ENCODE data around the gene PARP6. TPM values are rescaled to one million over a fixed set of nuclear protein-coding genes. Genes with fewer than 3 reads are reported as not detected.
"Not testable (repeated sequence)": the region's sequence is repeated elsewhere in the genome, so short reads cannot be mapped to it uniquely, and the experiment has no call there.

The PARP6 gene
- total and polyA plus RNA-seq, 9 donors = 39.0 to 64.2 (median 53.8) TPM

DNA sequence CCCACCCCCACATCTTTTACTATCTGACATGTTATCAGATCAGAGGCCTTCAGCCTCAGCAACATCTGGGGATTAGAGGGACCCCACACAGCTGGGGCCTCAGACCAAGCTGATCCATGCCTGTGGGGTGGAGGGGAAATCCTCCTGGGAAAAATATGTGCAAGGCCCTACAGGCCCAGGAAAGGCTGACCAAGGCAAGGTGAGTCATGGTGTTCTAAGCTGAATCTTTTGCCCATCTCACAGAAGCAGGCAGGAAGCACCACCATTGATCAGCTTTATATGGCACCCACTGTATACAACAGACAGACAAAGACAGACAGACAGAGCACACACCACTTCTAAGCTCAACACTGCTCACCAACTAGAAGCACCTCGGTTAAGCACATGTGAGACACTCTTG, 12.4 kb upstream of the PARP6 start:
- no CpG with 5 or more reads among the region's 1 CpG for WGBS (ENCODE audit: insufficient coverage)
- no peak for DNase-seq
- H3K36me3 ChIP-seq (ENCODE audit: control insufficient read depth, insufficient read depth, low read length) = peaks cover 2% of the 10 kb centered on the region
- no peaks in the 10 kb centered on the region for H3K9me3 ChIP-seq (replicated peaks; ENCODE audit: control insufficient read depth, low read depth, low read length)
- H3K27ac ChIP-seq (ENCODE audit: low read length) = no peak overlapping the region
- no peak overlapping the region for H3K4me3 ChIP-seq (ENCODE audit: low read length)
- no peaks in the 10 kb centered on the region for H3K4me1 ChIP-seq (ENCODE audit: control insufficient read depth, insufficient read depth, low read length)
- no peaks in the 10 kb centered on the region for H3K27me3 ChIP-seq (ENCODE audit: control insufficient read depth, insufficient read depth, low read length)

DNA sequence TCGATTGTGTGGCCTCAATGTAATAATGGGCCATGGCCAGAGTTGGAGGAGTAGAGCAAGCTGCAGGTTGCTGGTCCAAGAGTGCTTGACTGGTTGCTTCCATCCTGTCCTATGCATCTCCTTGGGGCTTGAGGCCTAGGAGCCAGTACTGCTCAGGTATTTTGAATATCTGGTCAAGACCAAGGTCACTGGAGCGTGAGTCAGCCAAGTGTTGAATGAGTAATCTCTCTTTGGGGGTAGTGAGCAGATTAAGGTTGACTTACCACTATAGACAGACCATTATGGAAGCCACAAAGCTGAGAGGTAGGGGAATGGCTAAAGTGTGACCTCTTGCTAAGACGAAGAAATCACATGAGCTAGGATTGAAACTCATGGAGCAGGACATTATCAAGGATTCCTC, 9.4 kb upstream of the PARP6 start:
- Histone ChIP-seq H3K4me1 (ENCODE audit: control insufficient read depth, insufficient read depth, low read length) (no peaks in the 10 kb centered on the region), H3K36me3 (ENCODE audit: control insufficient read depth, insufficient read depth, low read length) (no peaks in the 10 kb centered on the region), H3K4me3 (ENCODE audit: low read length) (no peak overlapping the region), H3K27me3 (ENCODE audit: control insufficient read depth, insufficient read depth, low read length) (no peaks in the 10 kb centered on the region), H3K9me3 (replicated peaks; ENCODE audit: control insufficient read depth, low read depth, low read length) (no peaks in the 10 kb centered on the region), H3K27ac (ENCODE audit: low read length) (no peak overlapping the region)
- WGBS (ENCODE audit: insufficient coverage) = 71% methylated on average over 1 of the region's 3 CpGs
- DNase-seq = no peak

DNA sequence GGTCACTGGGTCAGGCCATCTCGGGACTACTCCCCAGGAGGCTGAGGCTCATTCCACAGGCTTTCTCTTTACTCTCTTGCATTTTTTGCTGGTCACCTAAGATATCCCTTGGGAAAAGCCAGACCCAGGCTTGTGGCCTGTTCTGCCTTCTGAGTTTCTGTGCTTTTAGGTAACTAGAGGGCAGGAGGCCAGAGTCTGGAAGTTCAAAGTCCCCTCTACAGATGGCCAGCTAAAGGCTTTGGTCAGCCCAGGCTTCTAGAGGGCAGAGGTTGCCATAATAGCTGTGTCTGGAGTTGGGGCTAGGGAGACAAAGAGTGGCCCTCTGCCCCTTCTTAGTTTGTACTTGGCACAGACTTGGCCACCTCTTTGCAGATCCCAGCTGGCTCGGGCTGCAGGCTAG, 8.4 kb upstream of the PARP6 start:
- Histone ChIP-seq H3K27me3 (ENCODE audit: control insufficient read depth, insufficient read depth, low read length) (no peaks in the 10 kb centered on the region), H3K27ac (ENCODE audit: low read length) (no peak overlapping the region), H3K36me3 (ENCODE audit: control insufficient read depth, insufficient read depth, low read length) (no peaks in the 10 kb centered on the region), H3K9me3 (replicated peaks; ENCODE audit: control insufficient read depth, low read depth, low read length) (no peaks in the 10 kb centered on the region), H3K4me3 (ENCODE audit: low read length) (no peak overlapping the region), H3K4me1 (ENCODE audit: control insufficient read depth, insufficient read depth, low read length) (no peaks in the 10 kb centered on the region)
- DNase-seq = no peak
- WGBS (ENCODE audit: insufficient coverage) = 71% methylated on average over 2 of the region's 2 CpGs

DNA sequence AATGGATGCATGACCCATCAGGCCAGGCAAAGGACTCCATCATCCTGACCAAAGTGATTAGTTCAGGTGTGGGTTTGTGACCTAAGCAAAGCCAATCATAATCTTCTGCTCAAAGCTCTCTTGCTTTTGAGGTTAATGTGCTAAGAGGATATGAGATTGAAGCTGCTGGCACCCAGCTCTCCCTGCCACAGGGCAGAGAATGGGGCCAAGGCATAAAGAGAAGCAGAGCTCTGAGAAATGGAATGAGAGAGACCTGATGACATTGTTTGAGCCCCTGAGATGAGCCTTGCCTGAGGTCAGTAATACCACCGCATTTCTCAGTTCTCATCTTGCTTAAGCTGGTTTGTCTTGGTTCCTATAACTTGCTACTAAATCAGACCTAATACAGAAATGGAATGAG, 6.4 kb upstream of the PARP6 start:
- Histone ChIP-seq H3K4me3 (ENCODE audit: low read length) (no peak overlapping the region), H3K4me1 (ENCODE audit: control insufficient read depth, insufficient read depth, low read length) (no peaks in the 10 kb centered on the region), H3K36me3 (ENCODE audit: control insufficient read depth, insufficient read depth, low read length) (no peaks in the 10 kb centered on the region), H3K9me3 (replicated peaks; ENCODE audit: control insufficient read depth, low read depth, low read length) (no peaks in the 10 kb centered on the region), H3K27me3 (ENCODE audit: control insufficient read depth, insufficient read depth, low read length) (no peaks in the 10 kb centered on the region), H3K27ac (ENCODE audit: low read length) (no peak overlapping the region)
- no CpG with 5 or more reads among the region's 1 CpG for WGBS (ENCODE audit: insufficient coverage)
- no peak for DNase-seq

DNA sequence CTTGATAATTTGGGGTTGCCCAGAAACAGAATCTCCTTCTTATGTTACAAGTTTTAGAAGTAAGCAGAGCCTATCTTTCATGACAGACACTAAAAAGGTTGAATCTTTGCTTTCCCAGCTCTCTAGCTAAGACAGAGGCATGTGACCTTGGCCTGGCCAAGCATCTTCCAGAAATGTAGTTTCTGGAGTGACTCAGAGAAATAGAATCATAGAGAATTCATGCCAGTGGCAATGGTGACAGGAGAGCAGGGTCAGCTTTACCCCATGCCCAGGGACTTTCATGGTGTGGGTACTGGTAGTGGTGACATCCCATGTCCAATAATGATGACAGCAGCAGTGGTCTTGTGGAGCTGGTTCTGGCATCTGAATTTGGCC, 4.0 kb upstream of the PARP6 start:
- no peak overlapping the region for H3K4me3 ChIP-seq (ENCODE audit: low read length)
- DNase-seq = no peak
- H3K36me3 ChIP-seq (ENCODE audit: control insufficient read depth, insufficient read depth, low read length) = no peaks in the 10 kb centered on the region
- no peaks in the 10 kb centered on the region for H3K27me3 ChIP-seq (ENCODE audit: control insufficient read depth, insufficient read depth, low read length)
- H3K27ac ChIP-seq (ENCODE audit: low read length) = no peak overlapping the region
- peaks cover 8% of the 10 kb centered on the region for H3K4me1 ChIP-seq (ENCODE audit: control insufficient read depth, insufficient read depth, low read length)
- no peaks in the 10 kb centered on the region for H3K9me3 ChIP-seq (replicated peaks; ENCODE audit: control insufficient read depth, low read depth, low read length)

DNA sequence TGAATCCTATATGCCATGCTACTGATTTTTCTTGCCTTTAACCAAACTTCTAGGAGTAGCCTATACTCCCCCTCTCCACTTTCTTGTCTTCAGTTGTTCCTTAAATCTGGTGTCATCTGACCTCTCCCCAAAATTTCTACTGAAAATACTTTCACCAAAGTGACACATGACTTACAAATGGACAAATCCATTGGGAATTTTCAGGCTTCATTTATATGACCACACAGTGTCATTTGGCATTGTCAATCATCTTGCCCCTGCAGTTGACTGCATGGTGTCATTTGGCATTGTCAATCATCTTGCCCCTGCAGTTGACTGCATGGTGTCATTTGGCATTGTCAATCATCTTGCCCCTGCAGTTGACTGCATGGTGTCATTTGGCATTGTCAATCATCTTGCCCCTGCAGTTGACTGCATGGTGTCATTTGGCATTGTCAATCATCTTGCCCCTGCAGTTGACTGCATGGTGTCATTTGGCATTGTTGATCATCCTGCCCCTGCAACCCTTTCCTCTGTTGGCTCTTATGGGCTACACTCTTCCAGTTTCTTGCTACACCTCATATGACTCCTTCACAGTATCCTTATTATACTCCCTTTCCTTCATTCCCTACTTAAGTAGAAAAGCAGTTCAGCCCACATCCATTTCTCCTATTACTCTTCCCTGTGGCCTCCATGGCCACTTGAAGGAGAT, 3.4 kb upstream of the PARP6 start:
- not testable (repeated sequence) for H3K27ac ChIP-seq (ENCODE audit: low read length); H3K9me3 ChIP-seq (replicated peaks; ENCODE audit: control insufficient read depth, low read depth, low read length); H3K36me3 ChIP-seq (ENCODE audit: control insufficient read depth, insufficient read depth, low read length); H3K4me3 ChIP-seq (ENCODE audit: low read length); H3K27me3 ChIP-seq (ENCODE audit: control insufficient read depth, insufficient read depth, low read length)
- peaks cover 12% of the 10 kb centered on the region for H3K4me1 ChIP-seq (ENCODE audit: control insufficient read depth, insufficient read depth, low read length)
- DNase-seq = peak; percentile 27

DNA sequence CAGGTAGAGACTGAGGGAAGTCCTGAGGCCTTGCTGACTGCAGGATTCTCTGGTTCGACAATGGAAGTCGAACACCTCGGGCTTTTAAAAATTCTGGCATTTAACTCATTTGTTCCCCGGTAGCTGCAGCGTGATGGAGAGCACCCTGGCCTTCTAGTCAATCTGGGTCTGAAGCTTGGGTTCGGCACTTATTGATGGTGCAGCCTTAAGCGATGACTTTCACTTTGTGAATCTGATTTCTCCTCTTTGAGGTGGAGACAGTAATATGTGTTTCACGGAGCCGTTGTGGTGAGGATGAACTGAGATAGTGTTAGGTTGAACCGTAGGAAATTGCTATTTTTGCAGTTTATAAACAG, 621 bp upstream of the PARP6 start:
- Histone ChIP-seq H3K4me3 (ENCODE audit: low read length) (peak overlapping the region; percentile 46), H3K27ac (ENCODE audit: low read length) (peak overlapping the region; percentile 78), H3K27me3 (ENCODE audit: control insufficient read depth, insufficient read depth, low read length) (no peaks in the 10 kb centered on the region), H3K36me3 (ENCODE audit: control insufficient read depth, insufficient read depth, low read length) (peaks cover 10% of the 10 kb centered on the region), H3K9me3 (replicated peaks; ENCODE audit: control insufficient read depth, low read depth, low read length) (no peaks in the 10 kb centered on the region), H3K4me1 (ENCODE audit: control insufficient read depth, insufficient read depth, low read length) (peaks cover 15% of the 10 kb centered on the region)
- DNase-seq = no peak
- WGBS (ENCODE audit: insufficient coverage) = 35% methylated on average over 7 of the region's 10 CpGs

DNA sequence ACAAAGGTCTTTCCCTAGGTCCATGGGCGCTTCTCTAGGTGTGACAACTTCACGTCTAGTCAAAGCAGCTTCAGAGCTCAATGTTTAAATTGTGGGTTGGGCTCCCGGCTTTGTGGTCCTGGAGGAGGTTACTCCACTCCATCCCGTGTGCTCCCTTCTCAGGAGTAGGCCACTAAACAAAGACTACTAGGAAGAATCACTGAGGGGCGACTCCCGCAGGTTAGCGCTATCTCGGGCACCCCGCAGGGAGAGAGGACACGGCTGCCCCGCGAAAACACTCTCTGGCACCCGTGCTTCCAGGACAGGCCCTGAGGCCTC, 500 bp downstream of the PARP6 start:
- peak overlapping the region; percentile 92 for H3K4me3 ChIP-seq (ENCODE audit: low read length)
- 0% methylated on average over 9 of the region's 13 CpGs for WGBS (ENCODE audit: insufficient coverage)
- no peaks in the 10 kb centered on the region for H3K27me3 ChIP-seq (ENCODE audit: control insufficient read depth, insufficient read depth, low read length)
- H3K27ac ChIP-seq (ENCODE audit: low read length) = peak overlapping the region; percentile 94
- H3K36me3 ChIP-seq (ENCODE audit: control insufficient read depth, insufficient read depth, low read length) = peaks cover 21% of the 10 kb centered on the region
- H3K4me1 ChIP-seq (ENCODE audit: control insufficient read depth, insufficient read depth, low read length) = peaks cover 15% of the 10 kb centered on the region
- DNase-seq = no peak
- no peaks in the 10 kb centered on the region for H3K9me3 ChIP-seq (replicated peaks; ENCODE audit: control insufficient read depth, low read depth, low read length)

DNA sequence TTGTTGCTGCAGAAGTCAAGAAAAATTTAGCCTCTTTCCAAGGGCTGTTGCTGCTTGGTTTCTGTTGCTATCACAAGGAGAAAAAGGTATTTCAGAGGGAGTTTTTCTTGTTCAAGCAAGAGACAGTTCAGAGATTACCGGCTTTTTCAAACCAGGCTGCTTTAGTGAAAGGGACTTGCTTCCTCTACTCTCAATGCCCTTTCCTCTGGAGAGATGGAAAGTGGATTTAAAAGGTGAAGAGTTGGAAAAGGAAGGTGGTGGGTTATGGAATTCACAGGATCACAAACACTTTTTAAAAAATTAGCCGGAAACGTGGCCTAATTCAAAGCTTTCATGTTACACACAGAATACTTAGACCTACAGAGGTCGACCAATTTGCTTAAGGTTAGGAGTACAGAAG, 1.1 kb downstream of the PARP6 start:
- H3K36me3 ChIP-seq (ENCODE audit: control insufficient read depth, insufficient read depth, low read length) = peaks cover 27% of the 10 kb centered on the region
- no peaks in the 10 kb centered on the region for H3K27me3 ChIP-seq (ENCODE audit: control insufficient read depth, insufficient read depth, low read length)
- no peak overlapping the region for H3K27ac ChIP-seq (ENCODE audit: low read length)
- H3K9me3 ChIP-seq (replicated peaks; ENCODE audit: control insufficient read depth, low read depth, low read length) = no peaks in the 10 kb centered on the region
- no CpG with 5 or more reads among the region's 4 CpGs for WGBS (ENCODE audit: insufficient coverage)
- no peak overlapping the region for H3K4me3 ChIP-seq (ENCODE audit: low read length)
- peaks cover 15% of the 10 kb centered on the region for H3K4me1 ChIP-seq (ENCODE audit: control insufficient read depth, insufficient read depth, low read length)
- DNase-seq = no peak

DNA sequence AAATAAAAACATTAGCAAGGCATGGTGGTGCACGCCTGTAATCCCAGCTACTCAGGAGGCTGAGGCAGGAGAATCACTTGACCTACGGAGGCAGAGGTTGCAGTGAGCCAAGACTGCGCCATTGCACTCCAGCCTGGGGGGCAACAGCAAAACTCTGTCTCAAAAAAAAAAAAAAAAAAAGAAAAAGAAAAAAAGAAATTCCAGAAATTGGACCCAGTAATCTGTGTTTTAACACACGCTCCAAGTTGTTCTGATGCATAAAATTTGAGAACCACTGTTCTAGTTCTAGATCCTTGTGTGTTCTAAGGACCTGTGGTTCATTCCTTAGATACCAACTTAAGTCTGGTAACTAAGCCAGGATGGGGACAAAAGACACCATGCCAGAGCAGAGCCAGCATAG, 2.6 kb downstream of the PARP6 start:
- no peak for DNase-seq
- WGBS (ENCODE audit: insufficient coverage) = no CpG with 5 or more reads among the region's 4 CpGs
- H3K36me3 ChIP-seq (ENCODE audit: control insufficient read depth, insufficient read depth, low read length) = peaks cover 42% of the 10 kb centered on the region

DNA sequence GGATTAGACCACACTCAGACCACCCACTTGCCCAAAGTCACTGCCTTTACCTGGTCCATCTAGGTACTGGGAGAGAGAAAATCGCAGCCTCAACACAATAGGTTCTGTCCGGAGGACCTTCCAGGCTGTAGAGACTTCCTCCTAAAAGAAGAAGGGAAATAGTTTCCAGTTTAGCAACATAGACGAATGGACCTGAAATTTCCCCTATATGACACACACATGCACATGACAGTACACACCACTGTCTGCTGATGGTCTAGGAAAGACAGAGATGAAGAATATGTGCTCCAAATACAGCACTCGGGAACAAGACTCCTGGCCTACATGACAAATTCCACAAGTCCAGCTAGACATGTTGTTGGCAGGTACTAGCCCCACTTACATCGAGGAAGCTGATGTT, 7.3 kb downstream of the PARP6 start:
- no CpG with 5 or more reads among the region's 5 CpGs for WGBS (ENCODE audit: insufficient coverage)
- Histone ChIP-seq H3K9me3 (replicated peaks; ENCODE audit: control insufficient read depth, low read depth, low read length) (no peaks in the 10 kb centered on the region), H3K27ac (ENCODE audit: low read length) (no peak overlapping the region), H3K4me1 (ENCODE audit: control insufficient read depth, insufficient read depth, low read length) (no peaks in the 10 kb centered on the region), H3K36me3 (ENCODE audit: control insufficient read depth, insufficient read depth, low read length) (peaks cover 74% of the 10 kb centered on the region), H3K4me3 (ENCODE audit: low read length) (no peak overlapping the region), H3K27me3 (ENCODE audit: control insufficient read depth, insufficient read depth, low read length) (no peaks in the 10 kb centered on the region)
- DNase-seq = no peak

More for the DNA sequence above, 2.6 kb downstream of the PARP6 start:
- Histone ChIP-seq H3K27me3 (ENCODE audit: control insufficient read depth, insufficient read depth, low read length) (no peaks in the 10 kb centered on the region), H3K9me3 (replicated peaks; ENCODE audit: control insufficient read depth, low read depth, low read length) (no peaks in the 10 kb centered on the region), H3K4me1 (ENCODE audit: control insufficient read depth, insufficient read depth, low read length) (peaks cover 15% of the 10 kb centered on the region), H3K27ac (ENCODE audit: low read length) (no peak overlapping the region), H3K4me3 (ENCODE audit: low read length) (no peak overlapping the region)
